Fibroblast of skin of left biceps (primary cell): ENCODE results near the gene CREBZF.
"Not testable (repeated sequence)": the region's sequence is repeated elsewhere in the genome, so short reads cannot be mapped to it uniquely, and the experiment has no call there.

Experiments used
- DNase-seq, 2 experiments: peaks; one replicate each; pipeline ENCODE4 v3.0.0-alpha.2; 2013; ENCODE audit warnings: low read depth in 2 of 2

CREBZF gene

DNA sequence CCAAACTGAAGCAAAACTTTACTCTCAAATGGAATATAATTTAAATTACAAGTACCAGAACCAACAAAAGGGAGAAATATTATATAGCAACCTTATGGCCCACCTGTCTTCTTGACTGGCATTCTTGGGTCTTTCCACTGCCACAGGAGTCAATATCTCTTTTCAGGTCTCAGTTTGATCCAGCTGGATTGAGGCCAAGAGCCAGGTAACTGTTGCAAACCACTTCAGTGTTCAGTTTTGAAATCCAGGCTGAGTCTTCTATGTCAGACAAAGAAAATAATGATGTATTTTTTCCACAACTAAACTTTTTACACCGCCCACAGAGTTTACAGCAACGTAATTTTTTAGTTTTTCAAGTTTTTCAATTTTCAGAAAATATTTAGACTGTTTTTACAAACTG is 38.4 kb downstream of the CREBZF start:
- DNase-seq, result no peak

DNA sequence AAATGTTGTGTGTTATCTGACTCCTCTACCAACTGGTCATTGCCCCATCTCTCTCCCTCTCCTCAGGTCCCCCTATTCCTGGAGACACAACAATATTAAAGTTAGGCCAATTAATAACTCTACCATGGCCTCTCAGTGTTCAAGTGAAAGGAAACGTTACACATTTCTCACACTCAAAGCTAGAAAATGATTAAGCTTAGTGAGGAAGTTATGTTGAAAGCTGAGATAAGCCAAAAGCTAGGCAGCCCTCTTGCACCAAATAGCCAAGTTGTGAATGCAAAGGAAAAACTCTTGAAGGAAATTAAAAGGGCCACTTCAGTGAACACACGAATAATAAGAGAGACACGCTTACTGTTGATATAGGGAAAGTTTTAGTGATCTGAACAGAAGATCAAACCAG is 44.7 kb downstream of the CREBZF start:
- DNase-seq, result no peak

GRCh38 chr11:85619499-85619898 is 45.4 kb downstream of the CREBZF start:
- no peak for DNase-seq

- not testable (repeated sequence) for DNase-seq
These were observed 53.3 kb downstream of the CREBZF start for GRCh38 chr11:85611643-85612042.
